A673 (cell line): ENCODE measurements around the gene RGS17. TPM values are rescaled to one million over a fixed set of nuclear protein-coding genes. Genes with fewer than 3 reads are reported as not detected.

Source experiments
- BruUV-seq: library from RNA; stranded (reverse); fragments of 400-500 nt; replicated peaks from 2 replicates; lab custom pipeline; 2021; lab: Mats Ljungman, UMichigan
- CTCF ChIA-PET: fragments of 300-600 bp; sonication (Branson Sonifier 250); formaldehyde crosslinking; loops from one replicate; lab custom pipeline; 2022; ENCODE audit warnings: antibody characterized with exemption; lab: Charles Lee
- POLR2A ChIA-PET: fragments of 300-600 bp; sonication (Branson Sonifier 250); formaldehyde crosslinking; loops from one replicate; lab custom pipeline; 2022; ENCODE audit warnings: antibody characterized with exemption; ENCODE audit not compliant: low non-redundant PET; lab: Charles Lee
- DNase-seq: peaks from one replicate; pipeline ENCODE4 v3.0.0-alpha.2; 2015; ENCODE audit warnings: low spot score
- H3K27ac ChIP-seq: fragments of 200-600 bp; sonication (generic); 2 replicates; pipeline ENCODE4 v1.5.1; 2016; ENCODE audit warnings: mixed run types, low read depth, mild to moderate bottlenecking, mixed read lengths, antibody characterized with exemption, low read length; ENCODE audit not compliant: poor library complexity, severe bottlenecking
- H3K27me3 ChIP-seq: fragments of 200-600 bp; sonication (generic); replicated peaks from 2 replicates; pipeline ENCODE4 v1.6.1; 2017; ENCODE audit warnings: mixed run types, low read depth, mild to moderate bottlenecking, mixed read lengths, antibody characterized with exemption, low read length; ENCODE audit not compliant: insufficient read depth, poor library complexity
- H3K36me3 ChIP-seq: fragments of 200-600 bp; sonication (generic); 2 replicates; pipeline ENCODE4 v1.6.1; 2016; ENCODE audit warnings: mixed run types, mild to moderate bottlenecking, mixed read lengths, antibody characterized with exemption, low read length; ENCODE audit not compliant: insufficient read depth, poor library complexity, severe bottlenecking
- H3K4me1 ChIP-seq: fragments of 200-600 bp; sonication (generic); 2 replicates; pipeline ENCODE4 v1.6.1; 2017; ENCODE audit warnings: mixed run types, mild to moderate bottlenecking, mixed read lengths, antibody characterized with exemption, low read length; ENCODE audit not compliant: insufficient read depth, poor library complexity, severe bottlenecking
- H3K4me3 ChIP-seq: fragments of 200-600 bp; sonication (generic); 2 replicates; pipeline ENCODE4 v1.5.1; 2016; ENCODE audit warnings: low read depth, mixed run types, mild to moderate bottlenecking, mixed read lengths, low read length; ENCODE audit not compliant: poor library complexity, severe bottlenecking
- H3K9me3 ChIP-seq: fragments of 200-600 bp; sonication (generic); 2 replicates; pipeline ENCODE4 v1.6.1; 2016; ENCODE audit warnings: mixed run types, low read depth, mild to moderate bottlenecking, mixed read lengths, antibody characterized with exemption, low read length; ENCODE audit not compliant: poor library complexity, severe bottlenecking
- CTCF ChIP-seq: fragments of 300-800, 200-600 bp; sonication (generic); conservative IDR thresholded peaks from 2 replicates; pipeline ENCODE4 v1.5.1; 2017; ENCODE audit warnings: low read depth, mild to moderate bottlenecking, antibody characterized with exemption, low read length, moderate library complexity, mixed read lengths
- EZH2 ChIP-seq: fragments of 200-600 bp; sonication (generic); IDR thresholded peaks from 2 replicates; pipeline ENCODE4 v1.6.1; 2017; ENCODE audit warnings: borderline replicate concordance, low read depth, mild to moderate bottlenecking, mixed read lengths, antibody characterized with exemption, low read length; ENCODE audit not compliant: poor library complexity, severe bottlenecking
- intact Hi-C: fragments of 100-400 bp; cut with micrococcal nuclease; formaldehyde crosslinking; loops from one replicate; pipeline ENCODE4 v1.10.0; 2022; ENCODE audit not compliant: unreplicated experiment
- total RNA-seq: library from RNA; stranded (reverse); gene quantifications from 2 replicates; pipeline ENCODE4 v1.2.3, GENCODE V29; 2021

RGS17 gene
- total RNA-seq, 1 experiment from 2014 or later: 2.4 TPM

DNA sequence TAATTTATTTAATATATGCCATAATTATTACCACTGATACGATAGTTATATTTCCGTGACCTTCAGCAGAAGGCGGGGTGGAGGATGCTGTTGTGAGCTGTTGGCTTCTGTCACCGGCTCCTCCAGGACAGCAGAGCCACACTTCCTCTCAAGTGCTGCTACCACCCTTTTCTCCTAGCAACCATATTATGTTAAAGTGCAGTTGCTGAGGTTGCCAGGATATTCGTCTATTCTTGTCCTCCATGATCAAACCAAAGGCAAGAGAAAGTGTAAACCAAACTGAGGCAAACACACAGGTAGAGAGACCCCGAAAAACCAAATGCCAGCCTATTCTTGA, 27.8 kb downstream of the RGS17 start:
- H3K4me1 ChIP-seq: no peaks in the 10 kb centered on the region
- intact Hi-C loops: no loop called here
- no TSS peak for BruUV-seq
- ChIA-PET CTCF (no interaction called here), POLR2A (no interaction called here)
- H3K4me3 ChIP-seq: no peak overlapping the region
- no peaks in the 10 kb centered on the region for H3K9me3 ChIP-seq
- TF ChIP-seq CTCF (no peak), EZH2 (no peak)
- H3K27me3 ChIP-seq: peaks cover 4% of the 10 kb centered on the region
- H3K27ac ChIP-seq: no peak overlapping the region
- H3K36me3 ChIP-seq: no peaks in the 10 kb centered on the region
- no peak for DNase-seq

DNA sequence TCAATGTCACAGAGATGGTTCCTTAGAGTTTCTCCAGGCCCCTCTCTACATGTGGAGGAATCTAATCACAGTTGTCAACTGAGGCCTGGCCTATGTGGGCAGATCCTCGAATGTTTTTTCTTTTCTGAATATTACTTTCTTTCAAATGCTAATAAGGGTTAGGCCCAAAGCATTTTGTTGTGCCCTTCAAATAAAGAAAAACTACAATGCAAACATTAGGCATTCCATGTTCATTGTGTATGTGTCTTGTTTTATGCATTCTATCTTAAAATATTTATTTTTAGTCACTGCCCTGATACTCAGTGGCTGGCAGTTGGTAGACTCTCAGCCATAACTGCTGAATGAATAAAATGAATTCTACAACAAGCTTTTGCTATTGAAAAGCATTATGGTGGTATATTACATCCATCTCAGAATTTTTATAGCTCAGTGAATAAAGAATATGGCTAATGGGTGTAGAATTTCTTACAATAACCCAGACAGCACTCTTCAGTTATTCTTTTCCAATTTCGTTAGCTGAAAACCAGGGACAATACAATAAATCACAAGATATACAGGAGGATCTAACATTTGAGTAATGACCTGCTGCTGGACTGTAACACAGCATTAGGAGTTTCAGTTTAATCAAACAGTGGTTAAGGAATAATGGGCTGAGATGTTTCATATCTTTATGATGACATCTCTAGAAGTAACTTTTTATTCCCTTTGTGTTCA, 28.3 kb downstream of the RGS17 start:
- no TSS peak for BruUV-seq
- Histone ChIP-seq H3K27me3 (peaks cover 4% of the 10 kb centered on the region), H3K9me3 (no peaks in the 10 kb centered on the region), H3K27ac (no peak overlapping the region), H3K4me1 (no peaks in the 10 kb centered on the region), H3K4me3 (no peak overlapping the region), H3K36me3 (no peaks in the 10 kb centered on the region)
- TF ChIP-seq EZH2 (no peak), CTCF (no peak)
- intact Hi-C loops: no loop called here
- DNase-seq: no peak
- CTCF ChIA-PET: no interaction called here
- POLR2A ChIA-PET: no interaction called here

GRCh38 chr6:153101461-153101860, 29.6 kb downstream of the RGS17 start:
- Histone ChIP-seq H3K4me3 (no peak overlapping the region), H3K27ac (no peak overlapping the region), H3K4me1 (no peaks in the 10 kb centered on the region), H3K36me3 (no peaks in the 10 kb centered on the region), H3K27me3 (peaks cover 4% of the 10 kb centered on the region), H3K9me3 (no peaks in the 10 kb centered on the region)
- ChIA-PET CTCF (no interaction called here), POLR2A (no interaction called here)
- BruUV-seq: no TSS peak
- no peak for DNase-seq
- TF ChIP-seq EZH2: no peak
- TF ChIP-seq CTCF: no peak
- intact Hi-C loops: no loop called here
